B cell (primary cell): ENCODE measurements around the gene FHIT. TPM values are rescaled to one million over a fixed set of nuclear protein-coding genes. Genes with fewer than 3 reads are reported as not detected.

Source experiments
- ATAC-seq: fragments of 200-7000 bp; cut with Tn5 transposase; one replicate; pipeline ENCODE4 v1.10.0; 2021; ENCODE audit warnings: low read depth, mild to moderate bottlenecking, moderate number of reproducible peaks, moderate library complexity
- CTCF ChIA-PET: fragments of 350-600 bp; sonication (Branson Sonifier 250); formaldehyde crosslinking; loops from one replicate; lab custom pipeline; 2021; ENCODE audit warnings: antibody characterized with exemption, inconsistent platforms; lab: Charles Lee
- POLR2A ChIA-PET: fragments of 350-600 bp; sonication (Branson Sonifier 250); formaldehyde crosslinking; loops from one replicate; lab custom pipeline; 2021; ENCODE audit warnings: antibody characterized with exemption; lab: Charles Lee
- DNase-seq: peaks from one replicate; pipeline ENCODE4 v3.0.0; 2013
- H2AFZ ChIP-seq: 2 replicates; pipeline ENCODE4 v1.6.1; 2012; ENCODE audit warnings: mild to moderate bottlenecking, low read depth, low read length; ENCODE audit not compliant: insufficient read depth, poor library complexity, severe bottlenecking
- H3K27ac ChIP-seq, 2 donors: 1 replicate in 1 of 2; 2 replicates in 1 of 2; pipeline ENCODE4 v1.5.1; 2012 to 2013; ENCODE audit warnings: low read length in 2 of 2, mild to moderate bottlenecking in 2 of 2, moderate library complexity in 1 of 2
- H3K27me3 ChIP-seq, 4 experiments: fragments of 200-600 bp in 1 of 4; sonication (generic) in 1 of 4; replicated peaks in 1 of 4; 1 replicate in 2 of 4; 2 replicates in 2 of 4; pipeline versions ENCODE4 v1.6.1 to v1.7.0; 2013 to 2016; ENCODE audit warnings: low read length in 3 of 4, mild to moderate bottlenecking in 2 of 4, mixed read lengths in 1 of 4, moderate library complexity in 1 of 4; ENCODE audit not compliant: insufficient read depth in 4 of 4, control insufficient read depth in 3 of 4; ENCODE audit errors: control extremely low read depth in 1 of 4
- H3K36me3 ChIP-seq, 2 experiments: replicated peaks in 1 of 2; 1 replicate in 1 of 2; 2 replicates in 1 of 2; pipeline versions ENCODE4 v1.6.1 to v1.7.1; 2013; ENCODE audit warnings: low read length in 1 of 2; ENCODE audit not compliant: insufficient read depth in 2 of 2, control insufficient read depth in 1 of 2; ENCODE audit errors: control extremely low read depth in 1 of 2, extremely low read depth in 1 of 2
- H3K4me1 ChIP-seq, 2 donors: fragments of 200-600 bp in 1 of 2; sonication (generic) in 1 of 2; 1 replicate in 1 of 2; 2 replicates in 1 of 2; pipeline versions ENCODE4 v1.5.1 to v1.6.1; 2013 to 2017; ENCODE audit warnings: low read length in 2 of 2; ENCODE audit not compliant: control insufficient read depth in 2 of 2, insufficient read depth in 2 of 2
- H3K4me2 ChIP-seq: replicated peaks from 2 replicates; pipeline ENCODE3; 2012; ENCODE audit warnings: mild to moderate bottlenecking, low read depth, low read length; ENCODE audit not compliant: poor library complexity, severe bottlenecking
- H3K4me3 ChIP-seq, 5 experiments: fragments of 200-600 bp in 1 of 5; sonication (generic) in 1 of 5; 1 replicate in 3 of 5; 2 replicates in 2 of 5; pipeline versions ENCODE4 v1.5.1 to v1.7.0; 2011 to 2016; ENCODE audit warnings: low read length in 4 of 5, mild to moderate bottlenecking in 4 of 5, low read depth in 2 of 5, control low read depth in 1 of 5, moderate library complexity in 1 of 5; ENCODE audit not compliant: insufficient read depth in 1 of 5; ENCODE audit errors: control extremely low read depth in 1 of 5, extremely low read depth in 1 of 5
- H3K79me2 ChIP-seq: fragments of 200-600 bp; sonication (generic); one replicate; pipeline ENCODE4 v1.6.0; 2016; ENCODE audit warnings: low read length; ENCODE audit not compliant: control insufficient read depth, insufficient read depth
- H3K9ac ChIP-seq: fragments of 200-600 bp; sonication (generic); 2 replicates; pipeline ENCODE4 v1.6.1; 2017; ENCODE audit warnings: mild to moderate bottlenecking, low read length, moderate library complexity
- H3K9me3 ChIP-seq, 3 donors: one replicate each; pipeline versions ENCODE4 v1.6.1 to v1.7.1; 2013; ENCODE audit warnings: low read length in 2 of 3; ENCODE audit not compliant: control insufficient read depth in 2 of 3, insufficient read depth in 1 of 3; ENCODE audit errors: control extremely low read depth in 1 of 3
- H4K20me1 ChIP-seq: 2 replicates; pipeline ENCODE4 v1.6.0; 2012; ENCODE audit warnings: mild to moderate bottlenecking, low read length; ENCODE audit not compliant: insufficient read depth, control insufficient read depth, poor library complexity, severe bottlenecking
- H3K27ac Mint-ChIP-seq: one replicate; pipeline ENCODE4 v1.8.0; 2021; ENCODE audit warnings: mixed read lengths
- H3K27me3 Mint-ChIP-seq: one replicate; pipeline ENCODE4 v1.8.0; 2021; ENCODE audit warnings: mixed read lengths
- H3K4me1 Mint-ChIP-seq: one replicate; pipeline ENCODE4 v1.8.0; 2021; ENCODE audit warnings: mixed read lengths
- H3K4me3 Mint-ChIP-seq: one replicate; pipeline ENCODE4 v1.8.0; 2021; ENCODE audit warnings: mixed read lengths
- H3K9me3 Mint-ChIP-seq: one replicate; pipeline ENCODE4 v1.8.0; 2022; ENCODE audit warnings: mixed read lengths; ENCODE audit not compliant: insufficient read depth
- EZH2 ChIP-seq: IDR thresholded peaks from 2 replicates; pipeline ENCODE4 v1.6.1; 2012; ENCODE audit warnings: borderline replicate concordance, low read depth, mild to moderate bottlenecking, moderate library complexity, low read length; ENCODE audit not compliant: insufficient read depth, poor library complexity, severe bottlenecking
- WGBS: methylation state at CpG from one replicate; pipeline ENCODE4 v1.1.5; 2013; ENCODE audit warnings: missing lambda C conversion rate; ENCODE audit not compliant: insufficient coverage; 5-methylcytosine and 5-hydroxymethylcytosine counted together
- intact Hi-C: fragments of 100-400 bp; cut with micrococcal nuclease; formaldehyde crosslinking; loops from one replicate; pipeline ENCODE4 v1.10.0; 2022
- polyA plus RNA-seq: library from polyadenylated mRNA; depleted of rRNA; stranded (reverse); fragments of >200 nt; gene quantifications from 2 replicates; pipeline ENCODE4 v1.2.3, GENCODE V29; 2012
- total RNA-seq, 2 donors: library from RNA; stranded (reverse); fragments of 120-200 nt in 1 of 2; gene quantifications; 1 replicate in 1 of 2; 2 replicates in 1 of 2; pipeline versions ENCODE4 v1.2.3 to v1.2.4, GENCODE V29; 2013 to 2022
- TF ChIP-seq, protein P1 (sequence below): fragments of 200-600 bp; IDR thresholded peaks from one replicate; pipeline ENCODE4 v1.8.0; 2022; ENCODE audit warnings: antibody characterized with exemption, mild to moderate bottlenecking

FHIT gene
- total and polyA plus RNA-seq, 2 donors (not counting 1 experiment from before 2014, with no cell fraction given): 1.7 to 7.8 TPM

DNA sequence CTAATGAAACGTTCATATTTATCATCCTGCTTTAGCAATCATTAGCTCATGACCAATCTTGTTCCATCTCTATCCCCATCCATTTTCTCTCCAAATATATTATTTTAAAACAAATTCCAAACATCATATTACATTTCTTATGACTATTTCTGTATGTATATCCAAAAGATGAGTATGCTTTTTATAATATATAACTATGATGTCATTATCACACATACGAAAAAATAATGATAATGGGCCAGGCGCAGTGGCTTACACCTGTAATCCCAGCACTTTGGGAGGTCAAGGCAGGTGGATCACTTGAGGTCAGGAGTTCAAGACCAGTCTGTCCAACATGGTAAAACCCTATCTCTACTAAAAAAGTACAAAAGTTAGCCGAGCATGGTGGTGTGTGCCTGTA is 280.4 kb downstream of the FHIT start:
- H3K36me3 ChIP-seq: no peaks in the 10 kb centered on the region
- no peak overlapping the region for H3K4me3 ChIP-seq
- ChIA-PET CTCF (no interaction called here), POLR2A (no interaction called here)
- H3K9me3 Mint-ChIP-seq: peaks cover 4% of the 10 kb centered on the region
- H3K9me3 ChIP-seq: peaks cover 3 to 9% (median 7%) of the 10 kb centered on the region in 3 donors
- no peak for ATAC-seq
- no peak overlapping the region for H3K4me2 ChIP-seq
- no peak overlapping the region for H3K27ac Mint-ChIP-seq
- no peak overlapping the region for H3K9ac ChIP-seq
- H3K4me3 Mint-ChIP-seq: no peak overlapping the region
- H3K27me3 ChIP-seq: no peaks in the 10 kb centered on the region
- H2AFZ ChIP-seq: no peak overlapping the region
- WGBS: no CpG with 5 or more reads among the region's 4 CpGs
- no peak for DNase-seq
- no peaks in the 10 kb centered on the region for H3K4me1 ChIP-seq
- TF ChIP-seq EZH2: no peak
- TF ChIP-seq, protein P1, sequence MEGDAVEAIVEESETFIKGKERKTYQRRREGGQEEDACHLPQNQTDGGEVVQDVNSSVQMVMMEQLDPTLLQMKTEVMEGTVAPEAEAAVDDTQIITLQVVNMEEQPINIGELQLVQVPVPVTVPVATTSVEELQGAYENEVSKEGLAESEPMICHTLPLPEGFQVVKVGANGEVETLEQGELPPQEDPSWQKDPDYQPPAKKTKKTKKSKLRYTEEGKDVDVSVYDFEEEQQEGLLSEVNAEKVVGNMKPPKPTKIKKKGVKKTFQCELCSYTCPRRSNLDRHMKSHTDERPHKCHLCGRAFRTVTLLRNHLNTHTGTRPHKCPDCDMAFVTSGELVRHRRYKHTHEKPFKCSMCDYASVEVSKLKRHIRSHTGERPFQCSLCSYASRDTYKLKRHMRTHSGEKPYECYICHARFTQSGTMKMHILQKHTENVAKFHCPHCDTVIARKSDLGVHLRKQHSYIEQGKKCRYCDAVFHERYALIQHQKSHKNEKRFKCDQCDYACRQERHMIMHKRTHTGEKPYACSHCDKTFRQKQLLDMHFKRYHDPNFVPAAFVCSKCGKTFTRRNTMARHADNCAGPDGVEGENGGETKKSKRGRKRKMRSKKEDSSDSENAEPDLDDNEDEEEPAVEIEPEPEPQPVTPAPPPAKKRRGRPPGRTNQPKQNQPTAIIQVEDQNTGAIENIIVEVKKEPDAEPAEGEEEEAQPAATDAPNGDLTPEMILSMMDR: no peak
- intact Hi-C loops: no loop called here
- no peaks in the 10 kb centered on the region for H3K27me3 Mint-ChIP-seq
- H3K4me1 Mint-ChIP-seq: no peaks in the 10 kb centered on the region
- no peaks in the 10 kb centered on the region for H4K20me1 ChIP-seq
- H3K79me2 ChIP-seq: no peaks in the 10 kb centered on the region
- no peak overlapping the region for H3K27ac ChIP-seq

DNA sequence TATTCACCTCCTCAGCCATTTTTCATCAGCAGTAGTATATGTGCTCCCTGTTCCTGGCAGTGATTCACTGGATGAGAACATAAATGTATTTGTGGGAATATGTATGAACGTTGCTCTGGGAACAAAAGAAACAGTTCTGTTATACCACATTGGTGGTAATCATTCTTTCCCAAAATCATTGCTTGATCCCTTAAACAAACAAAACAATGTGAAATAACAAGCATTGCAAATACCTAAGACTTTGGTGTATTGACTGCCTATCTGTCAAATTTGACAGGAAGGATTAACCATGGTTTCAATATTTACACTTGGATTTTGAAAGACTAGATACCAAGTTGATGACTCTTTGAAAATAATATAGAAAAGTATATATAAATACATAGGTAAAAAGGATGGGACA is 284.1 kb downstream of the FHIT start:
- no peak overlapping the region for H3K4me3 ChIP-seq
- H3K36me3 ChIP-seq: no peaks in the 10 kb centered on the region
- no peaks in the 10 kb centered on the region for H3K4me1 ChIP-seq
- H3K4me2 ChIP-seq: no peak overlapping the region
- H3K9ac ChIP-seq: no peak overlapping the region
- no peaks in the 10 kb centered on the region for H3K27me3 ChIP-seq
- no peak overlapping the region for H2AFZ ChIP-seq
- no peaks in the 10 kb centered on the region for H3K79me2 ChIP-seq
- H3K27ac Mint-ChIP-seq: no peak overlapping the region
- no peak overlapping the region for H3K27ac ChIP-seq
- intact Hi-C loops: no loop called here
- TF ChIP-seq EZH2: no peak
- TF ChIP-seq, protein P1: no peak
- H4K20me1 ChIP-seq: no peaks in the 10 kb centered on the region
- ATAC-seq (no peak), DNase-seq (no peak)
- peaks cover 7% of the 10 kb centered on the region for H3K9me3 Mint-ChIP-seq
- WGBS: no CpG with 5 or more reads among the region's 1 CpG
- ChIA-PET CTCF (no interaction called here), POLR2A (no interaction called here)
- no peaks in the 10 kb centered on the region for H3K27me3 Mint-ChIP-seq
- peaks cover 0 to 10% (median 1%) of the 10 kb centered on the region in 3 donors for H3K9me3 ChIP-seq
- no peak overlapping the region for H3K4me3 Mint-ChIP-seq
- H3K4me1 Mint-ChIP-seq: no peaks in the 10 kb centered on the region
